ENCODE data around the gene ARL17A. TPM values are rescaled to one million over a fixed set of nuclear protein-coding genes. Genes with fewer than 3 reads are reported as not detected.
A peak's percentile ranks its signal among the peaks of the same experiment; 100 is the strongest.
"Not testable (repeated sequence)": the region's sequence is repeated elsewhere in the genome, so short reads cannot be mapped to it uniquely, and the experiment has no call there.

Gene ARL17A
- total RNA-seq (2021; ENCODE audit: unreplicated experiment) (12.5 TPM), Bru-seq, nascent RNA (percentile 55 among the genes with signal in this experiment), BruChase-seq, experiment 1, labeled RNA remaining after a 2-hour chase (percentile 62 among the genes with signal in this experiment), BruChase-seq, experiment 2, labeled RNA remaining after a 6-hour chase (percentile 59 among the genes with signal in this experiment)
- polyA plus RNA-seq (2012; ENCODE audit: insufficient read length), result 7.0 TPM
- long read RNA-seq, transcript ARL17A-202 (4 exons, 3,945 nt), result major isoform, 7 of 29 reads
- long read RNA-seq, partial matches to known transcripts, result 1 of 29 reads
- long read RNA-seq, other reads (novel, unspliced or antisense), result 21 of 29 reads

- H3K27me3 ChIP-seq (ENCODE audit: control insufficient read depth, insufficient read depth, low read length); H3K4me1 ChIP-seq (ENCODE audit: control insufficient read depth, insufficient read depth, low read length); CTCF ChIA-PET; H3K36me3 ChIP-seq (ENCODE audit: control insufficient read depth, insufficient read depth, low read length); DNase-seq (ENCODE audit: low read depth, low spot score); POLR2A ChIA-PET; intact Hi-C loops (cut with micrococcal nuclease; ENCODE audit: unreplicated experiment); H3K9me3 ChIP-seq (ENCODE audit: control insufficient read depth, insufficient read depth, low read depth, low read length); in situ Hi-C loops (cut with HindIII; ENCODE audit: low pct_unique_long_range_greater_than_20kb, low sequenced_read_pairs): not testable (repeated sequence)
- Histone ChIP-seq H3K27ac (ENCODE audit: low read length) (peak within 1 kb of the TSS; percentile 63; the same call in 1 of the 2 replicates), H3K4me3 (ENCODE audit: low read depth in 2 of 2, low read length in 2 of 2) (peak within 1 kb of the TSS; percentile 21 to 36)
- BruUV-seq (replicated peaks), result TSS peak; percentile 94
- peak; percentile 95 for ATAC-seq
Observed at GRCh38 chr17:46579083-46580075, at the start of gene ARL17A. Gene ARL17A (minus strand): TSS chr17:46579691. CDS start chr17:46576322, 3,369 bp downstream.

DNA sequence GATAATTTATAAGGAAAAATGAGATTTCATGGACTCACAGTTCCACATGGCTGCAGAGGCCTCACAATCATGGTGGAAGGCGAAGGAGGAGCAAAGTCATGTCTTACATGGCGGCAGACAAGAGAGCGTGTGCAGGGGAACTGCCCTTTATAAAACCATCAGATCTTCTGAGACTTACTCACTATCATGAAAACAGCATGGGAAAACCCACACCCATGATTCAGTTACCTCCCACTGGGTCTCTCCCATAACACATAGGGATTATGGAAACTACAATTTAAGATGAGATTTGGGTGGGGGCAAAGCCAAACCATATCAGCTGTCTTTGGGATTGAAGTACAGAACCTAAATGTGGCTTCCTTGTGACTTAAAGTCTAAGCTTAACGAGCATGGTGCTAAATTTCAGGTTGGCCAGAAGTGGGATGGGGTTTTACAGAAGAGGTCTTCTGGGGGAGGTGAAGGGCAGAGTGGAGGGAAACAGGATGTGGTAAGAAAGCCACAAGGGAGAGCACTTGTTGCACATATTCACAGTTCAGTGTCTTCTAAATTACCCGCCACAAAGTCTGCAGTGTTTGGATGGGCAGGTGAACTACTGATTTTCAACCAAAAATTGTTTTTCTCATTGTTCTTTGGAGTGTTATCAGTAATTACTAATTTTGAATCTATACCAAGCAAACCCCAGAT lies 49.4 kb upstream of the ARL17A start:
- in situ Hi-C loops (cut with HindIII; ENCODE audit: low pct_unique_long_range_greater_than_20kb, low sequenced_read_pairs); intact Hi-C loops (cut with micrococcal nuclease; ENCODE audit: unreplicated experiment); H3K36me3 ChIP-seq (ENCODE audit: control insufficient read depth, insufficient read depth, low read length); CTCF ChIA-PET; H3K4me1 ChIP-seq (ENCODE audit: control insufficient read depth, insufficient read depth, low read length); BruUV-seq (replicated peaks); H3K4me3 ChIP-seq (ENCODE audit: low read depth in 2 of 2, low read length in 2 of 2); POLR2A ChIA-PET; H3K27me3 ChIP-seq (ENCODE audit: control insufficient read depth, insufficient read depth, low read length); H3K27ac ChIP-seq (ENCODE audit: low read length); DNase-seq (ENCODE audit: low read depth, low spot score); ATAC-seq; H3K9me3 ChIP-seq (ENCODE audit: control insufficient read depth, insufficient read depth, low read depth, low read length): not testable (repeated sequence)

GRCh38 chr17:46627452-46627851 lies 48.0 kb upstream of the ARL17A start:
- H3K4me1 ChIP-seq (ENCODE audit: control insufficient read depth, insufficient read depth, low read length); BruUV-seq (replicated peaks); CTCF ChIA-PET; ATAC-seq; H3K4me3 ChIP-seq (ENCODE audit: low read depth in 2 of 2, low read length in 2 of 2); in situ Hi-C loops (cut with HindIII; ENCODE audit: low pct_unique_long_range_greater_than_20kb, low sequenced_read_pairs); H3K36me3 ChIP-seq (ENCODE audit: control insufficient read depth, insufficient read depth, low read length); H3K9me3 ChIP-seq (ENCODE audit: control insufficient read depth, insufficient read depth, low read depth, low read length); DNase-seq (ENCODE audit: low read depth, low spot score); H3K27me3 ChIP-seq (ENCODE audit: control insufficient read depth, insufficient read depth, low read length); POLR2A ChIA-PET; intact Hi-C loops (cut with micrococcal nuclease; ENCODE audit: unreplicated experiment); H3K27ac ChIP-seq (ENCODE audit: low read length): not testable (repeated sequence)

- ATAC-seq; H3K36me3 ChIP-seq (ENCODE audit: control insufficient read depth, insufficient read depth, low read length); H3K4me1 ChIP-seq (ENCODE audit: control insufficient read depth, insufficient read depth, low read length); H3K27me3 ChIP-seq (ENCODE audit: control insufficient read depth, insufficient read depth, low read length); BruUV-seq (replicated peaks); DNase-seq (ENCODE audit: low read depth, low spot score); CTCF ChIA-PET; intact Hi-C loops (cut with micrococcal nuclease; ENCODE audit: unreplicated experiment); H3K27ac ChIP-seq (ENCODE audit: low read length); POLR2A ChIA-PET; H3K9me3 ChIP-seq (ENCODE audit: control insufficient read depth, insufficient read depth, low read depth, low read length); in situ Hi-C loops (cut with HindIII; ENCODE audit: low pct_unique_long_range_greater_than_20kb, low sequenced_read_pairs); H3K4me3 ChIP-seq (ENCODE audit: low read depth in 2 of 2, low read length in 2 of 2): not testable (repeated sequence)
Observed at GRCh38 chr17:46624726-46625125, 45.2 kb upstream of the ARL17A start.

GRCh38 chr17:46623790-46624189 lies 44.3 kb upstream of the ARL17A start:
- H3K36me3 ChIP-seq (ENCODE audit: control insufficient read depth, insufficient read depth, low read length); H3K4me1 ChIP-seq (ENCODE audit: control insufficient read depth, insufficient read depth, low read length); in situ Hi-C loops (cut with HindIII; ENCODE audit: low pct_unique_long_range_greater_than_20kb, low sequenced_read_pairs); POLR2A ChIA-PET; ATAC-seq; DNase-seq (ENCODE audit: low read depth, low spot score); H3K9me3 ChIP-seq (ENCODE audit: control insufficient read depth, insufficient read depth, low read depth, low read length); H3K27me3 ChIP-seq (ENCODE audit: control insufficient read depth, insufficient read depth, low read length); intact Hi-C loops (cut with micrococcal nuclease; ENCODE audit: unreplicated experiment); H3K4me3 ChIP-seq (ENCODE audit: low read depth in 2 of 2, low read length in 2 of 2); BruUV-seq (replicated peaks); H3K27ac ChIP-seq (ENCODE audit: low read length); CTCF ChIA-PET: not testable (repeated sequence)

DNA sequence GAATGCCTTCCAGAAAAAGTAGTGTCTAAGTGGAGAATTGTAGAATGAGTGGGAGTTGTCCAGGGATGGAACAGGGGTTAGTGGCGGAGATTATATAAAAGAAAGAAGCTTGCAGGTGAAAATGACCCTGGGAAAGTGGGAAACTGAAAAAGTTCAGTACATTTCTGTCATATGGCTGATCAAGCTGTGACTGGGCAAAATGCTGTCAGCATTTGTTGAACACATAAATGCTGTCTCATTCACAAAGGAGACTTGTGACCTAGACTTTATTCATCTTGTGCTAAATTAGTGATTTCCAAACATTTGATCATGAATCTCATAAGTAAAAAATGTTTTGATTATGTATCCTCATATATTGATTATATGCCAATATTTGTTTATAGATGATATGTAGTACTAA lies 39.5 kb upstream of the ARL17A start:
- H3K36me3 ChIP-seq (ENCODE audit: control insufficient read depth, insufficient read depth, low read length); in situ Hi-C loops (cut with HindIII; ENCODE audit: low pct_unique_long_range_greater_than_20kb, low sequenced_read_pairs); H3K27me3 ChIP-seq (ENCODE audit: control insufficient read depth, insufficient read depth, low read length); H3K9me3 ChIP-seq (ENCODE audit: control insufficient read depth, insufficient read depth, low read depth, low read length); CTCF ChIA-PET; BruUV-seq (replicated peaks); H3K4me3 ChIP-seq (ENCODE audit: low read depth in 2 of 2, low read length in 2 of 2); POLR2A ChIA-PET; ATAC-seq; H3K4me1 ChIP-seq (ENCODE audit: control insufficient read depth, insufficient read depth, low read length); DNase-seq (ENCODE audit: low read depth, low spot score); H3K27ac ChIP-seq (ENCODE audit: low read length); intact Hi-C loops (cut with micrococcal nuclease; ENCODE audit: unreplicated experiment): not testable (repeated sequence)

DNA sequence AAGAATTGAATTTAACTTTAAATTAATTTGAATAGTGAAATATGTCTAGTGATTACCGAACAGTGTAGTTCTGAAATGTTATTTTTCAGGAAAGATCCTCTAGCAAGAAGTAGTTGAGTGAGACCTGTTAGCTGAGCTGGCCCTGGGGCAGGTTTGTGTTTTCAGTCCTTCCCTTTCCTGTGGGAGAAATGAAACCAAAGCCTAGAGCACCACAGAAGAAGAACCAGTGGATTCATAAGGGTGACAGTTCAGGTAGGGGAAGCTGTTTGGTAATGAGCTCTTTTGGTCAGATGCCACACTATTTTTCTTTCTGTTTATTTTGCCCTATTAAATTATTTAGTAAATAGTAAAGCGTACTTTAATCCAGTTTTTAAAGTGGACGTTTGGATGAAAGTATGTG lies 37.6 kb upstream of the ARL17A start:
- H3K27me3 ChIP-seq (ENCODE audit: control insufficient read depth, insufficient read depth, low read length); H3K36me3 ChIP-seq (ENCODE audit: control insufficient read depth, insufficient read depth, low read length); H3K4me3 ChIP-seq (ENCODE audit: low read depth in 2 of 2, low read length in 2 of 2); H3K27ac ChIP-seq (ENCODE audit: low read length); ATAC-seq; in situ Hi-C loops (cut with HindIII; ENCODE audit: low pct_unique_long_range_greater_than_20kb, low sequenced_read_pairs); DNase-seq (ENCODE audit: low read depth, low spot score); BruUV-seq (replicated peaks); CTCF ChIA-PET; H3K9me3 ChIP-seq (ENCODE audit: control insufficient read depth, insufficient read depth, low read depth, low read length); H3K4me1 ChIP-seq (ENCODE audit: control insufficient read depth, insufficient read depth, low read length); POLR2A ChIA-PET; intact Hi-C loops (cut with micrococcal nuclease; ENCODE audit: unreplicated experiment): not testable (repeated sequence)
